ENCODE measurements around the gene TSC22D1.

TSC22D1 gene

GRCh38 chr13:44449999-44450821 lies 125.9 kb downstream of the TSC22D1 start:
- no peak for DNase-seq

DNA sequence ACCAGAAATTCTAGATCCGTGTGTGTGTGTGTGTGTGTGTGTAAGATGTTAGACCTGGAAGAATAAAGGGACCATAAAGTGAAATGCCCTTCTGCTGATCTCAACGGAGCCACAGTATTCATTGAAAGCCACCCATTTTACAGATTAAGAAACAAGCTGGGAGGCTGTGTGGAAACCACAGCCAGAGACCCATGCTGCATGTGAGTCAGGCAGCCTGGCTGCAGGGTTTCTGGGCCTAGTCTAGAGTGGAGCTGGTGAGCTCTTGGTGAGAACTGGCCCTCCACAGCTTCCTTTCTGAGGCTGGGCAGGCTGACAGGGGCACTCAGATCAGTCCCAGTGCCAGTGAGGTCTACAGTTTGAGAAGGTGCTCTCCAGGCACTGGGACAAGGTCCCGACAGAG lies 127.3 kb downstream of the TSC22D1 start:
- no peak for DNase-seq

- no peak for DNase-seq
Observed at GRCh38 chr13:44448373-44448772, 127.8 kb downstream of the TSC22D1 start.

GRCh38 chr13:44447783-44448321 lies 128.3 kb downstream of the TSC22D1 start:
- DNase-seq = no peak

DNA sequence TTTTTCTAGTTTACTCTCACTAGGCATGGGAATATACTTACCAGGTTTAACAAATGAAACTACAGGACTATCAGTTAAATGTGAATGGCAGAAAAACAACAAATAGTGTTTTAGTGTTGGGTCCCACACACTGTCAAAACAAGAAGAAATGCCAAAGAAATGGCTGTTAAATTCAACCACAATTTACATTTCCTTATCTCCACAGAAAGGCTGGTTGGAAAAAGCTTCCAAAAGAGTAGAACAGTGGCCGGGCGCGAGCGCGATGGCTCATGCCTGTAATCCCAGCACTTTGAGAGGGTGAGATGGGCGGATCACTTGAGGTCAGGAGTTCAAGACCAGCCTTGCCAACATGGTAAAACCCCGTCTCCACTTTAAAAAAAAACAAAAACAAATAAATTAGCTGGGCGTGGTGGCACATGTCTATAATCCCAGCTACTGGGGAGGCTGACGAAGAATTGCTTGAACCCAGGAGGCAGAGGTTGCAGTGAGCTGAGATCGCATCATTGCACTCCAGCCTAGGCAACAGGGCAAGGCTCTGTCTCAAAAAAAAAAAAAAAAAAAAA lies 136.0 kb downstream of the TSC22D1 start:
- DNase-seq = no peak

DNA sequence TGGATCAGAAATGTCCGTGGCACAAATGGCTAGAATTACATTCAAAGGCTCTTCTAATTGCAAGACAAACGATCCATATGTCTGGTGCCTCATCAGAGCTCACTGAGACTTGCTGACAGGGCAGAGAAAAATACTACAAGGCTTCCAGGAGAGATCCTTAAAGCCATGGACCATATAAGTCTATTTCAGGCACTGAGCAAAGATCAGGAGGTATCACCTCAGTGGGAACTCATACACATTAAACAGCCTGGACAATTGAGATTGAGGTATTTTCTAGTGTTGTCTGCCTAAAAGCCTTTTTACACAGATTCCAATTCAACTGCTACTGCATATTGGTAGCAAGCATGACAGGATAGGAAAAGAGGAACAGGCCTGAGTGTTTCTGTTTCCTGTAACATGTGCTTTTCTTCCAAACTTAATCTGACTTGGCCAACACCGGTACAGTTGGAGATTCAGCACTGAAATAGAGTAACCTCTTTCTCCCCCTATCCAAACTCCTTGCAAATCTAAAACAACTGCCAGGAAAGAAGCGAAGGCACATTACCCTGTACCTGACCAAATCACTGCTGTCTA lies 136.6 kb downstream of the TSC22D1 start:
- DNase-seq = no peak

DNA sequence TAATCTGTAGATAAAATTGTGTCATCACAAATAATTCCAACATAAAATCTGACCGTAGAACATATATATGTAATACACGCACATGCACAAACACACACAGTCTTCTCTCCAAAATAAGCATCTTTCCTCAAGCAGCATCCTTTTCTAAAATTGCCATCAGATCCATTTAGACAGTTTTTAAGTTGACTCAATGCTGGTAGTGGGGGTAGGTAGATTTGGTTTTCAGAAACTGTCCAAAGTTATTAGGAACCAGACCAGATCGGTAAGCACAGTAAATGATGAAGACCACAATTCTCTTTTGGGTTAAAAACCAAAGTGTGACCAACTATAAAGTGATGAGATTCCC lies 137.9 kb downstream of the TSC22D1 start:
- no peak for DNase-seq

DNA sequence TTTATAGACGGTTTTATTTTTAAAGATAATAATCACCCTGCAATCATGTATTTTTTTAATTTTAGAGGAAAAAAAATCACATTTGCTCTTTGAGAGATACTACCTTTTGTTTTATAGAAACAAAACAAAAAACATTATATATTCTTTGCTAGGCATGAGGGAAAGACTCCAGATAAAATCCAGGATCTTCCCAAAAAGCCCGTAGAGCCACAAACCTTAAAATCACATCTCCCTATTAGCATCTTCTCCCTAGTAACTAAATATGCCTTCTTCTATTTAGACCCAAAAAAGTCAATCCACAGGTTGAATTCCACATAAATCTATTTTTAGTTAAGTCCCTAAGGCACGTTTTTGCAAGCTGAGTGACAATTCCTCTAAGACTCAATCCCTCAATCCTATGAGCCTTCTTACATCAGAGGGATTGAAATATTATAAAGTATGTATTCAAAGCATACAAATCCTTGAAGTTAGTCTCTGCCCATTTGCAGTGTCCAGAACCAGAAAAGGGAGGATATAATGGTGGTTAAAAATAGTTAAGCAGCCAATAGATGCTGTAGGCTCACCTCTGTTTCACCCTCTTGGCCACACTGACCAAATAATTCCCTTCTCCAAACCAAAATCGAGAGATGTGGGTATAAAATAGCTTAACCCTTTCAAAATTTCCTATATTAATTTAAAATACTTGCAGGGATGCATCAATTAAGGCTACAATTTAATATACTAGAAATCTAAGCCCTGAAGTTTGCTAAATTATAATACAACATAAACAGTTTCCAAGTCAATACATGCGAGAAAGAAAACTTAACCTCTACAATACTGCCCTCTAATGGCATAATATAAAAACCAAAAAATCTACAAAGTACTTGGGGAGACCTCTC lies 138.5 kb downstream of the TSC22D1 start:
- no peak for DNase-seq

DNA sequence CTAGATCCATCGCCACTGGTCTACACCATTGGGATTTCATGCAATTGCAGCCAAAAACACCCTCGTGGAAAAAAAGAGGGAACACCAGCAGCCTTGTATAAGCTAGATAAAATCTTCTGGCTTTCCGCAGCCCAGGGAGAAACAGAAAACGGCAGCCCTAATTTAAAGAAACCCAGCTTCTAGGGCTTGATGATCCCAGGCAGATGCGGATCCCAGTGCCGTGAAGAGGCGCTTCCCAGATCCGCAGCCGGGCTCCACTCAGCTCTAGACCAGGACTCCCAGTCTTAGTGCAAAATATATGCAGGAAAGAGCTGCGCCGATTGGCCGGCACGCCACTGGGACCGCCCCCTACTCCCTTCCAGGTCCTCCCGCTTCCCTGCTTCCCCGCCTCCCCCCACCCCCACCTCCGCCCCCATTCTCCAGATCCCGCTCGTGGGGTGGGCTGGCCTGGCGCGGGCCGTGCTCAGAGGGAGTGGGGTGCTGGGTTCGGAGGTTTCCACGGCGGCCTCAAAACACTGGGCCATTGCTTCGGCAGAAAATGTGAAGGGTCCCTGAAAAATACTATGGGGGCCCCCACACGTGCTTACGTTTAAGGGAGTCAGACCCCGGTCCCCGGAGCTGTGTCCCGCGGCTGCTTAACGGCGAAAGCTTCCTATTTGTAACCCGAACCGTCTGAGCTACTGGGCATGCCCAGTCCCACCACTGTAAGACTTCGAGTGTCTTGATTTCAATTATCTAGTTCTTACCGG lies 139.4 kb downstream of the TSC22D1 start:
- DNase-seq = peak; percentile 38

GRCh38 chr13:44435919-44436510 lies 140.1 kb downstream of the TSC22D1 start:
- no peak for DNase-seq

GRCh38 chr13:44435142-44435918 lies 140.8 kb downstream of the TSC22D1 start:
- DNase-seq = peak; percentile 95

DNA sequence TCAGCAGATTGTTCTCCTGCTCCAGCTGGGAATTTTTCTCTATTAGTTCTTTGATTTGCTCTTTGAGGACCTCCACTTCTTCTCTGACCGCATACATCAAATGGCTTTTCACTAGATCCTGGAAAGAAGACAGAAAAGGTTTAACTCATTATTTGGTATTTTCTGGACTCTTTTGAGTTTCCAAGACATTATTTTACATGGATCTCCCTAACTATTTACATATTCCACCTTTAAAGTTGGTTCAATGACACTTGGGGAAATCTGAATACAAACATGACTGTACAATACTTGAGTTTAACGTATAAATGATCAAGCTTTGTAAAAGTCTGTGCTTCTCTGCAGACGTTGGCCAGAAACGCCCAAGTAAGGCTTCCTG lies 141.4 kb downstream of the TSC22D1 start:
- DNase-seq = no peak

DNA sequence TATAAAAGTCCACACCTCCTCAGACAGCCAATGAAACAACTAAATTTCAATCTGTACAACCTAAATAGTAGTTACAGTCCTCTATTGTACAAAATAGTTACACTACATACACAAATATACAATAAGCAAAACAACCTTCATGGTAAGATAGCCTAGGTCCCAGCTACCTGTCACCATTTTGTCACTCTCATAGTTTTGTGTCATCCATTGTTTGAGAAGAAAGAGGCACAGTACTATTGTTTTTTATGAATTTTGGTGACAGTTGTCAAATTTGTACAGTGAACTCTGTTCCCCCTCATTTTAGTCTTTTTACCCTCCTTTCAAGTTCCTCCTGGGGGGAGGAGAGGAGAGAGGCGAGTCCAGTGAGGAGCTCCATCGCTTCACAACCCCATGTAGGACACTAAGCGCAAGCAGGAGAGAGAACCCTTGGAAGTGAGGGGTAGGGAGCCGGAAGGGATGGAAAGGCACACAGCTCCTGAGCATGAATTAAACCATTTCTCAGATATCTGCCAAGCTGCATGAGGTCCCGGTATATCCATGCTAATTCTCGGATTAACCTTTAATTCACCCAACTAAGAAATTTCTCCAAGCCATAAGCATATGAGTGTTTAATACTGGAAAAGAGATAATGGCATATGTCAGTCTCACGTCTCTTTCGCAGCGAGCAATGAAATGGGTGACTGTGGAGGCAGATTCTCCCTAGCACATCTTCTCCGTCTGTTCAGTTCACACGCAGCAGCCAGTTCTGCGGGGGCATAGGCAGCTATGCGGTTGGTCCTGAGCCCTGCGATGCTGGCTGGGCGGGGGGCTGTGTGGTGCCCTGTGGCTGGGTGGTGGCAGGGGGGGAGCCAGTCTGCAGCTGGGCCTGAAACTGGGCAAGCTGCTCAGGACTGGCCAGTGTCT lies 142.0 kb downstream of the TSC22D1 start:
- no peak for DNase-seq

DNA sequence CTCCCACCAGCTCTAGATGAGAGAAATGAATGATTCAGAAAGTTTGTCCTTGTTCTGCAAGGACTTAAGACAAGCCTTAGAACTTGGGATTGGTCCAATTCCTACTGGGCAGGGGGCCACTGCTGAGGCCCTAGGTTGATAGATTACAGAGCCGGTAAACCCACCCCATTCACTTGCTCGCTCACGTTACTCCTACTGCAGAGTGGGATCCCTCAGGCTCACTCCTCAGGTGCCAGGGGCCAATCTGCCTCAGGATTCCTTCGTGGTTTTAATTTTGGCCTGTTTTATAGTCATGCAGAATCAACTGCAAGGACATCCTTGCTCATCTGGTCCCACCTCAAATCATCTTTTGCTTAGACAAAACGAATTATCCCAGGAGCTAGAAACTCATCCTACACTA lies 143.5 kb downstream of the TSC22D1 start:
- DNase-seq = no peak

GRCh38 chr13:44431150-44431549 lies 145.0 kb downstream of the TSC22D1 start:
- no peak for DNase-seq

DNA sequence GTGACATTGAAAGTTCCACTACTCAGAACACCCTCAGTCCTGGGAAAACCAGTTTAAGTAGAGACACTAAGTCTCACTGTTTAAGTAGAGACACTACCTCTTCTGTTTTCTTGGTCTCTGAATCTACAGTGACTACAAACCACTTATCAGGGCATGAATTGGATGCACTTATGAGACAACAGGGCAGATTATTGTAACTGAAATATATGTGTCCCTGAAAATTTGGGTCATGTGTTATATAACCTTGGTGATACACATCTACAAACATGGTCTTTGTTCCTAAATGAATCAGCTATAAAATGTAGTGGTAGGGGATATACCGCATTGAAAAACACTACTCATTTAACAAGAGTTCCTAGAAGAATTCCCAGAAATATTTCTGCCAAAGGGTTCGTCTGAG lies 146.8 kb downstream of the TSC22D1 start:
- no peak for DNase-seq

GRCh38 chr13:44426461-44426860 lies 149.7 kb downstream of the TSC22D1 start:
- DNase-seq = no peak

GRCh38 chr13:44425815-44426078 lies 150.4 kb downstream of the TSC22D1 start:
- DNase-seq = no peak

GRCh38 chr13:44425041-44425814 lies 150.9 kb downstream of the TSC22D1 start:
- no peak for DNase-seq

DNA sequence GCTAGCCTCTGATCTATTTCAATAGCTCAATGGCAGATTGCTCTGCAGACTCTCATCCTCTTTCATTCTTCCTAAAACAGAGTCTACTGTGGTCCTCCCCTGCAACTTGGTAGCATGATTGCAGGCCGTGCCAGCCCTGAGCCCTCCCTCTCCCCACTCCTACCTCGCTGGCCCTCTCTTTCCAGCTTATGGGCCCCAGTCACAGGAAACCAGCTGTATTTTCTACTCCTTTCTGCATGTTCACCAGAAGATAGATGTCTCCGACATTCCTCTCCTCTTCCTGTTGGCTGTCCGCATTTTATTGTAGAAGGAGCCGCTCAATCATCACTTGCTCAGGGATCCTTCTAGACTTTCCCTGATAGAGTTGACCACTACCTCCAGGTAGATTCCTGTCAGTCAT lies 152.3 kb downstream of the TSC22D1 start:
- DNase-seq = no peak

All from CD4-positive, alpha-beta T cell treated with Interferon gamma for 1 hour (primary cell).